Right renal pelvis (tissue), 4 donors: Measurements from ENCODE around the gene AMFR. TPM values are rescaled to one million over a fixed set of nuclear protein-coding genes. Genes with fewer than 3 reads are reported as not detected.
A peak's percentile ranks its signal among the peaks of the same experiment; 100 is the strongest.

ENCODE experiments used
- DNase-seq, 4 donors: peaks; one replicate each; pipeline ENCODE4 v3.0.0-alpha.2; 2013; ENCODE audit warnings: low read depth in 4 of 4, low spot score in 3 of 4, missing footprints in 1 of 4
- polyA plus RNA-seq, 4 donors: library from polyadenylated mRNA; unstranded; fragments of 120-200 nt; gene quantifications; one replicate each; pipeline ENCODE4 v1.2.1, GENCODE V29; 2013; ENCODE audit not compliant: insufficient read length in 4 of 4

The AMFR gene
- 100 to 1,000 TPM; 118 to 141 (median 128) TPM for polyA plus RNA-seq

DNA sequence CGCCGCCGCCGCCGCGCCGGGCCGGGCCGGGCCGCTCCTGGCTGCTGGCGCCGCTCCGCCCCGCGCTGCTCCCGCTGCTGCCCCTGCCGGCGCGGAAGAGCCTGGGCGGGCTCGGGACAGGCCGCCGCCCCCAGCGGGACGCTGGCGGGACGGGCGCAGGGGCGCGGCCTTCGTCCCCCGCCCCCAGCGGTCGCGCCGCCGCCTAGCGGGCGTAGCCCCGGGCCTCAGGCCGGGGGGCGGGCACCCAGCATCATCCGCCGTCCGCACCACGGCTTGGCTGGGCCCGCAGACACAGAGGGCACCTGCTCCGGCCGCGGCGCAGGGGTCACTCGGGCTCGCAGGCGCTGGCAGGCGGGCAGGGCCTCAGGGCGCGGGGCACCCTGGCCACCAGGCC lies at the start of gene AMFR:
TSS of gene AMFR (minus strand) at position 107 of the 394 bp plus-strand sequence. CDS start 218 bp downstream, outside the sequence.
- DNase-seq = peak; percentile 35 to 65 (median 56)

DNA sequence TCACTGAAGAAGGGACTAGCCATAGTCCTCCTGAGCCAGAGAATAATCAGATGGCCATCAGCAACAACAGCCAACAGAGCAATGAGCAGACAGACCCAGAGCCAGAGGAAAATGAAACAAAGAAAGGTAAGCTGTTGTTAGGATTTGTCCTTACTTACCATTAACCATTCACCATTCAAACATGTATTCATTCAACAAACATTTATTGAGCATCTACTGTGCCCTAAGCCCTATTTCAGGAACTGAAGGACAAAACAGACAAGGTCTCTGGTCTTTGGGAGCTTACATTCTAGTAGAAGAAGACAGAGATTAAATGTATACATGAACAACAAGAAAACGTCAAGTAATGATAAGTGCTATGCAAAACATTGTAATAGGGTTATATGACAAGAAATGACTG lies 45.3 kb upstream of the AMFR start:
- no peak for DNase-seq

GRCh38 chr16:56470232-56470631 lies 44.9 kb upstream of the AMFR start:
- DNase-seq = no peak

DNA sequence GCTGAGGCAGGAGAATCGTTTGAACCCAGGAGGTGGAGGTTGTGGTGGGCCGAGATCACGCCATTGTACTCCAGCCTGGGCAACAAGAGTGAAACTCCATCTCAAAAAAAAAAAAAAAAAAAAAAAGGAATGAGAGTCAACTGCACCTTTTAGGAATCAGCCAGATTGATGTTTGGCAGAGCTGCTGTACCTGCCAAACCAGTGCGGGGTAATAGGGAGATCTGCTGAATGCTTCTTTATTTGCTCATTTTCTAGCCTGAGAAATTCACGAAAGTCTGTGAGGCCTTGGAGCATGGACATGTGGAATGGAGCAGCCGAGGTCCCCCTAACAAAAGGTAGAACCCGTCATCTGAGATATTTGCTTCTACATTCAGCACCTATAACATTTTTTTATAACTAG lies 44.4 kb upstream of the AMFR start:
- no peak for DNase-seq

DNA sequence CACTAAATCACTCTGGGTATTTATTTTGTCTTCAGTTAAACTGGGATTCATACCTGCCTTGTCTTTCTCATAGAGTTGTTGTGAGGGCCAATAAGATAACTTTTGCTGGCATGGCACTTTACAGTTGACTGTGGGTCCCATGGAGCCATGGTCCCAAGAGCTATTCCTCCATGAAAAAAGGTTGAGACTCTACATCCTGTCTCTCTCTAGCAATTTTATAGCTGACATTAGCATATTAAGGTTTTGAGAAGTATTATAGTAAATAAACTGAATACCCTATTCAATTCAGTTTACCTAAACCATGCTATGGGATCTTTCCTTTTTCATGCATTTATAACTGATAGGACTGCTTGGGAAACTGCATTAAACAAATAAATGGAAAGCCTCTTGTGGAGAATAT lies 43.5 kb upstream of the AMFR start:
- no peak for DNase-seq

DNA sequence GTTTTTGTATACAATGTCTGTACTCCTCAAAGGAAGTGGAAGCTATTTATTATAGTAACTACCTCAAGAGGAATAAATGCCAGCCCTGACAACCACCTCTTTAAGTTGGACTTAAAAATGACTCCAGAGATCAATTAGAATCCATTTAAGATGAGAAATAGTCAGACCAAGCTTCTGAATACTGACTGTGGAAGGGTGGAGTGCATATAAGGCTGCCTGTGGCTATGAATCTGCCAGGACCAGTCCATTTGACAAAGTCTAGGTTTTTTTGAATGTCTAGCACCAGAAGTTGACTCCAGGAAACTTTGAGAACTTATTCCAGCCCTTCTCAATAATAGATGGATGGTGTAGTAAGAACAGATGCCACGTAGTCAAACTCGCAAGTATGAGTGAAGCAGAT lies 41.0 kb upstream of the AMFR start:
- no peak for DNase-seq

DNA sequence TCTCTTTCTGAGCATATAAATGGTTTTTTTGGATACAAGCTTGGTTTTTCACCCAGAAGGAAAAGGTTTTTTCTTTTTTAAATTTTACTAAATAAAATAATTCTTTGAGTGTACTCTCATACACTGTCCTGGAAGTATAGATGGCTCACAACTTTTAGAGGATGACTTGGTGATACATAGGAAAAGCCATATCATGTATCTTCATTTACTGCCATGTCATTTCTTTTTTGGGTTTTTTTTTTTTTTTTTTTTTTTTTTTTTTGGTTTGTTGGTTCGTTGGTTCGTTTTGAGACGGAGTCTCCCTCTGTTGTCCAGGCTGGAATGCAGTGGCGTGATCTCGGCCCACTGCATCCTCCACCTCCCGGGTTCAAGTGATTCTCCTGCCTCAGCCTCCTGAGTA lies 37.8 kb upstream of the AMFR start:
- no peak for DNase-seq

DNA sequence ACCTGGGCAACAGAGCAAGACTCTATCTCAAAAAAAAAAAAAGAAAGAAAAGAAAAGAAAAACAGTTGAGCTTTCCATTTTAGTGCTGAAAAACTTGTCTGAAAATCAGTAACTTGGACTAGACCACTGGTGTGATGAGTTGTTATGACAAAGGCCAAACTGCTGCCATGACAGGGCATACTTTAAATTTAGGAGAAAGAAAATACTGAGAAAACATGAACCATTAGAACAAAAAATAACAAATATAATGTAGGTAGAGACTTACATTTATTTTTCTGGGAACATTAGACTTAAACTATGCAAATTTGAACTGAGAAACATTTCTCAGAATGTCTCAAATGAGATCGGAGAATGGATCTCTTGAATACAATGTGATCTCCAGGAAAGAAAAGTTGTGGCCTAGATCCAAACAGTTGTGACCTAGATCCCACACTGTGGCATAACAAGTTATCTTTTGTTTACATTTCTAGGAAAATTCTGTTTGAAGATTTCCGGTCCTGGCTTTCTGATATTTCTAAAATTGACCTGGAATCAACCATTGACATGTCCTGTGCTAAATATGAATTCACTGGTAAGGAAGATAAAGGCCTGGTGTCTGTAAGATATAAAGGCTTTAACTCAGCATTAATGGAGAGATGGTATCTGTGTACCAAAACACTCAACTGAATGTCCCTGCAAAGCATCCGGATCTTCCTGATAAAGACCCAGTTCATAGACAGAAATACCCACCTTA lies 36.9 kb upstream of the AMFR start:
- no peak for DNase-seq

DNA sequence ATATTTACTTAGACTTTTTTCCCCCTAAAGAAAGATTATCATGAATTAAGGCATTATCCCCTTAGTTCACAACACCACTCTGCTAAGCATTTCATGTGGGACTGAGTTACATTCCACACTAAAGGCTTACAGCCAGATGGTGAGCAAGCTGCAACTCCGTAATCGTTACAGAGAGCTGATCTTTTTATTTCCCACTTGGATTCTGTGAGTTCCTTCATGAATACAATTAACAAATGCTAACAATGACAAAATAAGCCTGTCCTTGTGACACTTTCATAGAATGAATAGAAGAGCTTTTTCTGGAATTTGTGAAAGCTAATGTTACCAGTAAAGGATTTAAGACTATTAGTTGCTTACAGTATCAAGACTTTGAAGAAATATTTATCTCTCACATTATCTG lies 34.8 kb upstream of the AMFR start:
- no peak for DNase-seq

DNA sequence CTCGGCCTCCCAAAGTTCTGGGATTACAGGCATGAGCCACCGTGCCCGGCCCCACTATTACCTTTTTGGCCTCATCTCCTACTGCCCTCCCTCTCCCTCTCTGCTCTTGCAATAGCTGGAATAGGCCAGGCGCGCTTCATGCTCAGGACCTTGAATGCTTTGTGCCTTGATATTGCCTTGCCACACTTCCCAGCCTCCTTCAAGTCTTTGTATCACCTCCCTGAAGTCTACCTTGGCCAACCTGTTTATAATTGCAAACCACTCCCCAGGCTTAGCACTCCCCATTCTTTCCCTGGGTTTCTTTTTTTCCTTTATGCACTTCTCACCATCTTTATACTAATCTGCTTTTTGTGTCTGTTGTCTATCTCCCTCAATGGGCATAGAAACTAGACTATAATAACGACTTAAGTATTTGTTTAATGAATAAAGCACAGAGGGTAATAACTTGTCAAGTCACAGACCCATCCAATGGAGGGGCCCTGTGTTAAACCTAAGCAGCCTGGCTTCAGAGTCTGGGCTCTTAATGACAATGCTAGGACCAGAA lies 32.7 kb upstream of the AMFR start:
- no peak for DNase-seq

DNA sequence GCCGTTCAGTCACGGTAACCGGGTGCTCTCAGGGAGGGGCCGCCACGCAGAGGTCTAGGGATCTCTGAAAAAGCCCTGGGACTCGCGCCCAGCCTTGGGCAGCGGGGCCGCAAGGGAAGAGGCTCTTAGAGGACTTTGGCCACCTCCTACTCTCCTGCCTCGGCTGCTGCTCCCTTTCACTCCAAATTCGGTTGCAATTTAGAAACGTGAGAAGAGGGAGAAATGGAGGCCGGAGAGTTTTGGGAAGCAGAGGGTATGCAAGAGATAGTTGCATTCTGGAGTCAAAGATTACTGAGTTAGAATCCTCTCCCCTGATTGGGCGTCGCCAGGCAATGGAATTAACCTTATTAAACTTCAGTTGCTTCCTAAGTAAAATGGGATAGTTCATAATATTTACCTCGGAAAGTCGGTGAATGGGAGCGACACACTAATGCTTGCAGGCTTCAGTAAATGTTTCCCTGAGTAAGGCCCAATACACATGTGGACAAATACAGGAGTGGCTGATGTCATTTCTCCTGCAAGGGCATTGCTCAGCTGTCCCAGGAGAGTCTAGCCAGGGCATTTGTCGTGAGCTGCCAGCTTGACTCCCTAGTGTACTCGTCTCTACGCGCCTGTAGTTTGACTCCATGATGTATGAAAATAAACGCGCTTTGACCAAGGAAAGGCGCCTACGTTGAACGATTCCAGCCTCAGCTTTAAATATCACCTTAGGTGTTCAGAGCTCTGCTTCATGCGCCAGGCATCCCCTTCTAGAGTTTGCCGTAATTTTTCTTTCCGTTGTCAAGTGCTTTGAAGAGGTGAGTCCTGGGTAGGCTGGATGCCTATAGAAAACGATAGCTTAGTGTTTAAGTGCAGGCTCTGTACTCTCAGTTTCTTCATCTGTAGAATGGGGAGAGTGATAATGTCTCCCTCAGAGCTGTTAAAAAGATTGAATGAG lies 26.7 kb upstream of the AMFR start:
- DNase-seq = peak in 2 of 4 donors; percentile 3 to 26

- DNase-seq = peak; percentile 82 to 95 (median 94)
Measured at GRCh38 chr16:56450986-56451752, 25.8 kb upstream of the AMFR start, which contains the start of the genes NUDT21 and OGFOD1. TSS of gene NUDT21 (minus strand) at chr16:56451332. CDS start at chr16:56451202, 130 bp downstream. TSS of gene OGFOD1 (plus strand) at chr16:56451554. CDS start at chr16:56451613, 59 bp downstream.

GRCh38 chr16:56450275-56450985 lies 25.1 kb upstream of the AMFR start:
- DNase-seq = no peak

GRCh38 chr16:56448005-56448404 lies 22.7 kb upstream of the AMFR start:
- no peak for DNase-seq

DNA sequence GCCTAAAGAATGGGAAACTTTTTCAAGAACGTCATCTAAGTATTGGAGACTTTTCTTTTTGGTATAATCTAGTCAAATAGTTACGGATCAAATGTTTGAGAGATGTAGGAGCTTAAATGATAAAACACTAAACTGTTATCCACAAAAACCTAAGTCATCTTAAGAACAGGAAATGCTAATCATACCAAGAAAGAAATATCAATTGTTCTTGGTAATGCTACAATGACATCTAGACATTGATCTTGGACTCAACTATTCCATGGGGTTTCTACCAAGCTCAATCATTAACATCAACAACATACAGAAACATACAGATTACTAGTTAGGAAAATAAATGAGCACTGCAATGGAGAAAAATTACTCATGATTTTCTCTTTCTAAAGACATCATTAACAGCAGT lies 21.9 kb upstream of the AMFR start:
- no peak for DNase-seq

- DNase-seq = no peak
Measured at GRCh38 chr16:56438038-56438437, 12.7 kb upstream of the AMFR start.

DNA sequence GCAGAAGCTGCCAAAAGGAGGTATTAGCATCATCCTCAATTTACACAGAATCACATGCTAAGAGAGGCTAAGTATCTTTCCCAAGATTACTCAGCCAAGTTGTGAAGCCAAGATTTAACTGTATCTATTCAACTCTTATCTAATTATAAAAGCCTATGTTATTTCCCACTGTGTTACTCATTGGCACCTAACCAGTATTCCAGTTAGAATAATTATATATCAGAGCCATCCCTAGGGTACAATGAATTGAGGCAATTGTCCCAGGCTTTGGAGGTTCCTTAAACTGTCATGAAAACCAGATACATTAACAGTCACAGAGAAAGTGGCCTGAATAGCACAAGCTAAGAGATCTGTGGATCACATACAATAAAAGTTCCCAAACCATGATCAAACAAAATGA lies 10.9 kb upstream of the AMFR start:
- DNase-seq = no peak

- no peak for DNase-seq
Measured at GRCh38 chr16:56428091-56428490, 2.7 kb upstream of the AMFR start.

DNA sequence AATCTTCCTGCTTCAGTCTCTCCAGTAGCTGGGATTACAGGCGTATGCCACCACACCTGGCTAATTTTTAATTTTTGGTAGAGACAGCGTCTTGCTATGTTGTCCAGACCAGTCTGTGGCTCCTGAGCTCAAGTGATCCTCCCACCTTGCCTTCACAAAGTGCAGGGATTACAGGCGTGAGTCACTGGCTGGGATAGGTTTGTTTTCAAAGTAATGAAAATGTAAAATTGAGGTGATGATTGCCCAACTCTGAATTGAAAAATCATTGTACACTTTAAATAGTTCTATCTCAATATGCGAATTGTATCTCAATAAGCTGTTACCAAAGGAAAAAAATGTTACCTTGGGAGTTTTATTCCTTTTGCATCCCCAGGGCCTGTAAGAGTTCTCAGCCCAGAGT lies 1.2 kb upstream of the AMFR start:
- no peak for DNase-seq
